Measurements from ENCODE around the gene PAX6.

Gene PAX6

GRCh38 chr11:31767685-31768084, 43.4 kb downstream of the PAX6 start (continued):
- TF ChIP-seq ZFP30 (CRISPR knock-in tag; IDR thresholded peaks at IDR 0.05) = no peak

- no peak for TF ChIP-seq TOX (CRISPR knock-in tag; IDR thresholded peaks at IDR 0.05; ENCODE audit: borderline replicate concordance)
- no peak for TF ChIP-seq ISL1 (CRISPR knock-in tag; IDR thresholded peaks at IDR 0.05)
- ATAC-seq = no peak
Measured at GRCh38 chr11:31767066-31767465, 44.1 kb downstream of the PAX6 start.

GRCh38 chr11:31764766-31765165, 46.4 kb downstream of the PAX6 start:
- ATAC-seq = no peak
- TF ChIP-seq TOX (CRISPR knock-in tag; IDR thresholded peaks at IDR 0.05; ENCODE audit: borderline replicate concordance) = no peak
- TF ChIP-seq GLIS3 (CRISPR knock-in tag; IDR thresholded peaks at IDR 0.05) = no peak
- no peak for TF ChIP-seq PPARA (CRISPR knock-in tag; IDR thresholded peaks at IDR 0.05; ENCODE audit: borderline replicate concordance)
- no peak for TF ChIP-seq POU6F1 (CRISPR knock-in tag; IDR thresholded peaks at IDR 0.05; ENCODE audit: borderline replicate concordance, low read depth)
- TF ChIP-seq ZFP30 (CRISPR knock-in tag; IDR thresholded peaks at IDR 0.05) = no peak
- TF ChIP-seq ISL1 (CRISPR knock-in tag; IDR thresholded peaks at IDR 0.05) = no peak
- no peak for TF ChIP-seq OSR1 (CRISPR knock-in tag; IDR thresholded peaks at IDR 0.05)
- TF ChIP-seq CSDC2 (CRISPR knock-in tag; IDR thresholded peaks at IDR 0.05) = no peak
- TF ChIP-seq ZNF70 (CRISPR knock-in tag; IDR thresholded peaks at IDR 0.05) = no peak
- TF ChIP-seq BACH2 (CRISPR knock-in tag; IDR thresholded peaks at IDR 0.05; ENCODE audit: borderline replicate concordance) = no peak
- no peak for TF ChIP-seq CSRNP3 (CRISPR knock-in tag; IDR thresholded peaks at IDR 0.05)

- ATAC-seq = no peak
- TF ChIP-seq SNAI2 (CRISPR knock-in tag; IDR thresholded peaks at IDR 0.05) (no peak), CSDC2 (CRISPR knock-in tag; IDR thresholded peaks at IDR 0.05) (no peak), ZNF8 (CRISPR knock-in tag; IDR thresholded peaks at IDR 0.05) (no peak), TOX (CRISPR knock-in tag; IDR thresholded peaks at IDR 0.05; ENCODE audit: borderline replicate concordance) (no peak), RARB (CRISPR knock-in tag; IDR thresholded peaks at IDR 0.05) (no peak), ISL1 (CRISPR knock-in tag; IDR thresholded peaks at IDR 0.05) (no peak), CREB5 (CRISPR knock-in tag; IDR thresholded peaks at IDR 0.05; ENCODE audit: low read depth) (no peak), BACH2 (CRISPR knock-in tag; IDR thresholded peaks at IDR 0.05; ENCODE audit: borderline replicate concordance) (no peak), GLIS3 (CRISPR knock-in tag; IDR thresholded peaks at IDR 0.05) (no peak), CSRNP3 (CRISPR knock-in tag; IDR thresholded peaks at IDR 0.05) (no peak), OSR1 (CRISPR knock-in tag; IDR thresholded peaks at IDR 0.05) (no peak), PATZ1 (CRISPR knock-in tag; IDR thresholded peaks at IDR 0.05; ENCODE audit: borderline replicate concordance) (no peak)
Measured at GRCh38 chr11:31764261-31764660, 46.9 kb downstream of the PAX6 start.

GRCh38 chr11:31763296-31763695, 47.8 kb downstream of the PAX6 start:
- ATAC-seq = no peak
- no peak for TF ChIP-seq ZNF70 (CRISPR knock-in tag; IDR thresholded peaks at IDR 0.05)
- no peak for TF ChIP-seq ARNTL (CRISPR knock-in tag; IDR thresholded peaks at IDR 0.05; ENCODE audit: borderline replicate concordance, low read depth)
